Brain pericyte (primary cell): ENCODE results near the gene USP7.
"Not testable (repeated sequence)": the region's sequence is repeated elsewhere in the genome, so short reads cannot be mapped to it uniquely, and the experiment has no call there.

ENCODE experiments used
- DNase-seq: peaks from one replicate; pipeline ENCODE4 v3.0.0-alpha.2; 2012; ENCODE audit warnings: low read depth, low spot score

Gene USP7

DNA sequence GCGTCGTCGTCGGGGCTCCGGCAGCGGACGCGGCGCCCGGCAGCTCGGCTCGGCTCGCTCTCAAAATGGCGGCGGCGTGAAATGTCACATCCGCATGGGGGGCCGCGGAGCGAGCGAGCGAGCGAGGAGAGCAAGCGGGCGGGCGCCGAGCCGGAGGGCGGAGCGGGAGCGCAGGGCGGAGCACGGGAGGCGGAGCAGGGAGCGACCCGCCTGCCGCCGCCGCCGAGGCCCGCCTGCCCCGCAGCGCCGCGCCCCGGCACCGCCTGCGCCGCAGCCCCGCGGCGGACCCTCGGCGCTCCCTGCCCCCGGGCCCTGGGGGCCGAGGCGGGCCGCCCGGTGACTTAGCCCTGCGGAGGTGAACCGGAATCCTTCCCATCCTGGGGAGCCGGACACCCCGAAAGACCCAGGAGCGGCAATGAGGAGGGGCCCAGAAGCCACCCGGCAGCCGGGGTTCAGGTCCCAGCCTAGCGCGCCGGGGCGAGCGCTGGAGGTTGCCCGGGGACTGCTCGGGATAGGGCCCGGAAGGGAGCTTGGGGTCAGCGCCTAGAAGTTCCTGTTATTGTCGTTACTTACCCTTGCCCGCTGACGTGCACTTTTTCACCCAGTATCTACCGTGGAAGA lies at the start of gene USP7:
Gene USP7 (minus strand): TSS at position 86 of the 621 bp plus-strand sequence. CDS start 621 bp downstream, outside the sequence.
- DNase-seq = peak; percentile 53

DNA sequence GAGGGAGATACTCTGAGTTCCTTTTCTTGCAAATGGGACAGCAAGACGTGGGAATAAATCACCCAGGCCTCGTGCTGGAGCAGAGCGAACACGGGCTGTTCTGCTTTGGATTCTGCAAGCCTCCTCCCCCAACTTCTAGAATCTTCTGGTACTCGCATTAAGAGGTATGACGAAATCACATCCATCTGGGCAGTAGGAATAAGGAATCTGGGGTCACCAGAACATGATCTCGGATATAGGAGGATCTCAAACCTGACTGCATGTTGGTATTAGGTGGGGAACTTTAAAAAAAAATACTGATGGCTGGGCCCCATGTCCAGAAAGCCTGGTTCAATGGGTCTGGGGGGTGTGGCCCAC lies 49.8 kb upstream of the USP7 start:
- DNase-seq = no peak

DNA sequence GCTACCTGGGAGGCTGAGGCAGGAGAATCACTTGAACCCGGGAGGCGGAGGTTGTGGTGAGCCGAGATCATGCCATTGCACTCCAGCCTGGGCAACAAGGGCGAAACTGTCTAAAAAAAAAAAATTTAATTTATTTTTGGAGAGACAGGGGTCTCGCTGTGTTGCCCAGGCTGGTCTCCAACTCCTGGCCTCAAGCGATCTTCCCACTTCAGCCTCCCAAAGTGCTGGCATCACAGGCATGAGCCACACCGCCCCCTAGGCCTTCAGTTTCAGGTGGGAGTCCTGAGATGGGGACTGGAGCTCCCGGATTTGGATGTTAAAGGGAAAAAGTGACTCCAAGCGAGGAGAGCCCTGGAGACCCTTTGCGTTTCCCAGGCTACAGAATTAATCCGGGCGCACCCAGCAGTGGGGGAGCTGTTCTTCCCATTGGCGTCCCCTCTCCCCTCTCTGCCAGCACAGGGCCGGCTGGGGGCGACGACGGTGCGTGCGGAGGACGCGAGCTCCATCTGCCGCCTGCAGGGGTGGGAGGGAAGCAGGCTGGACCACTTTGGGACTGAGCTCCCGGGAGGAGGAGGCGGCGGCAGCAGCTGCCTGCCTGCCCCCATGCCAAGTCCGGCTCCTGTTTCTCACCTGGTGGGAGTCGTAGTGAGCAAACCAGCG lies 49.3 kb upstream of the USP7 start:
- DNase-seq = no peak

DNA sequence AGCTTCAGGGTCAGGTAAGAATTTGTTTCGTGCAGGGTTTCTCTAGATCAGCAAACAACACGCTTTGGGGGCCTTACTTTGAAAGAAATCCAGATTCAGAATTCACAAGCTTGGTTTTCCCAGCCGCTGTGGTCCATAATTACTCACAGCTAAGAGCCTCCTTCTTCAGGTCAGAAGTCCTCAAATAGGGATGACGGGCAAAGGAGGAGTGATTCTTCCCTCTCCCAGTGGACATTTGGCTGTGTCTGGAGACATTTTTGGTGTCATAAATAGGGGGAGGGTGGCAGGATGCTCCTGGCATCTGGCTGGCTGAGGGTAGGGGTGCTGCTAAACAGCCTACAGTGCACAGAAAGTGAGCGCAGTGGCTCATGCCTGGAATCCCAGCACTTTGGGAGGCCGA lies 48.6 kb upstream of the USP7 start:
- no peak for DNase-seq

DNA sequence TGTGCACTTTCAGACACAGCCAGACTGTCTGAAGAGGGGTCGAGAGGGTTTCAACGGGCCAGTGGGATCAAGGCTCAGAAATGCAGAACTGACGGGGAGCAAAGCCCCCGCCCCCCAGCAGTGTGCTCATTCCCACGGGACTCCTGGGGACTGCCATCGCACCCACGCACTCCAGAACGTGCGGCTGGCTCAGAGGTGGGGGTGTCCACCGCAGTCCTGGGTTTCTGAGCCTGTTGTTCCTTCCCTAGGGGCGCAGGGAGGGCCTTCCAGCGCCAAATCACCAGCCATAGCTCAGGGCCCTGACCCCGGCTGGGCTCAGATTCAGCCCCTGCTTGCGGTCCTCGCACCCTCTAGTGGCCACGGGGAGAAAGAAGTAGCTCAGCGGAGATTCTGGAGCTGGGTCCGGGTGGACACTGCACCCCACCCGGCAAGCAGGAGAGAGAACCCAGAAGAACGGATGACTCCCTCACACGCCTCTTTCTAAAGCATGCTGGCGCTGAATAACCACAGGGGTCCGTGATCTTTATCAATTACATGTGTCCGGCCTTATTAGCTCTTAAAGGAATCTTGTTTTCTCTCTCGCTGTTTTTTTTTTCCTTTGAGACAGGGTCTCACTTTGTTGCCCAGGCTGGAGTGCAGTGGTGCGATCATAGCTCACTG lies 45.0 kb upstream of the USP7 start:
- DNase-seq = no peak

DNA sequence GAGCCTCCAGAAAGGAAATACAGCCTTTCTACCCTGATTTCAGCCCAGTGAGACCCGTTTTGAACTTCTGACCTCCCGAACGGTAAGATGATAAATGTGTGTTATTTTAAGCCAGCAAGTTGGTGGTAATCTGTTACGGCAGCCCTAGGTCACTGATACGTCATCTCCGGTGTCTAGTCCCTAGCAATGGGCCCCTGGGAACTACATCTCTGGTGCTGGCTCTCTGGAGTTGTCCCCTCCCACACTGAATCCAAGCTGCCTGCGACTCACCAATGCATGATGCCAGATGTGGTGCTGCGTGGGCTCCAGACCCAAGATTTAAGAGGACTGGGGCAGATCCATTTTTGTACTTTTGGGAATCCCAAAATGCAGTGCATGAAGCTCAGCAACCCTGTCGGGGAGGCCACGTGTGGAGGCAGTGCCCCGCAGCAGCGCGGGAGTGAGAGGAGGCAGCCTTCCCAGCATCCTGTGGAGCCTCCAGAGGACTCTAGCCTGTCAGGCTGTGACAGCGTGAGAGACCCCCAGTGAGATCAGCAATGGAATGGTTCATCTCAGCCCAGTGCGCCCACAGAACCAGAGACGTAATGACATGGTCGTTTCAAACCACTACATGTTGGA lies 43.6 kb upstream of the USP7 start:
- DNase-seq = no peak

DNA sequence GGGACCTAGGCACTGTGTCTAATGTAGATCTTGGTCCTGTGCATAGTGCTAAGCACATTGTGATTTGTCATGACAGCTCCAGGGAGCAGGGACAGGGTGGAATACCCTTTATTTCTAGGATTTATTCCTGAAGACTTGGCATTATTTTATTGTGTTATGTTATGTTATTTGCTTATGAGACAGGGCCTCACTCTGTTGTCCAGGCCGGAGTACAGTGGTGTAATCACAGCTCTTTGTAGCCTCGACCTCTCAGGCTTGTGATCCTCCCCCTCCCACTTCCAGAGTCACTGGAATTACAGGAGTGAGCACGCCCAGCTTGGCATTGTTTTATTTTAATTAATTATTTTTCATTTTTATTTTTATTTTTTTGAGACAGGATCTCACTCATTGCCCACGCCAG lies 40.5 kb upstream of the USP7 start:
- no peak for DNase-seq

DNA sequence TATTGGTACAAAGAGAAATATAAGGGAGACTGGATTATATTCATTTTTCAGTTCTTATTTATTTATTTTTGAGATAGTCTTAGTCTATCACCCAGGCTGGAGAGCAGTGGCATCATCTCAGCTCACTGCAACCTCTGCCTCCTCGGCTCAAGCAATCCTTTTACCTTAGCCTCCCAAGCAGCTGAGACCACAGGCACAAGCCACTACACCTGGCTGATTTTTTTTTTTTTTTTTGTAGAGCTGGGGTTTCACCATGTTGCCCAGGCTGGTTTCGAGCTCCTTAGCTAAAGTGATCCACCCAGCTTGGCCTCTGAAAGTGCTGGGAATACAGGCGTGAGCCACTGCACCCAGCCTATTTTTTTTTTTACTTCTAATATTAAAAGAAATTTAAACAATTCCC lies 40.1 kb upstream of the USP7 start:
- DNase-seq = no peak

DNA sequence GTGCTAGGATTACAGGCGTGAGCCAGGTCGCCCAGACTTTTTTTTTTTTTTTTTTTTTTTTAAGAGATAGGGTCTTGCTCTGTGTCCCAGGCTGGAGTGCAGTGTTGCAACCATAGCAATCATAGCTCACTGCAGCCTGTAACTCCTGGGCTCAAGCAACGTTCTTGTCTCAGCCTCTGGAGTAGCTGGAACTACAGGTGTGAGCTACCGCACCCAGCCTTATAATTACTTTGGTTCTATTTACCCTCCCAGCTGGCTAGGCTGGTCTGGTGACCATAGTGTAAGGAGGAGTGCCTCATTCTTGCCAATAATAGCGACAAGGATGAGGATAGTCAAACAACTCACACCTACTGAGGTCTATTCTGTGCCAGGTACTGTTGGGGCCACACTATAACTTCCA lies 39.6 kb upstream of the USP7 start:
- no peak for DNase-seq

DNA sequence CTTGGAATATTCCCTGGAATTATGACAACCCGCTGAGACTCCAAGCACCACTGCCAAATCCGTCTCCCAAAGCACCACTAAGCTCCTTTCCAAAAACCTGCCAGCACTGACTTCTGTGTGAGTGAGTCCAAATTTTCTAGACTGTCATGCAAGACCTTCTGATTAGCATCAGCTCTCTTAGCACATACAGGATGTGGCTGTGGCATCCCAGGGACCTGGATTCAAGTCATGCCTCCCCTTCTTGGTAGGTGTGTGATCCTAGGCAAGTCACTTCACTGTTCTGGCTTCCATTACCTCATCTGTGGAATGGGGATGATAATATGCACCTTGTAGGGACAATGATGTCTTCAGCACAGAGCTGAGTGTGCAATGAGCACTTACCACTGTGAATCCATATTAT lies 38.3 kb upstream of the USP7 start:
- DNase-seq = no peak

DNA sequence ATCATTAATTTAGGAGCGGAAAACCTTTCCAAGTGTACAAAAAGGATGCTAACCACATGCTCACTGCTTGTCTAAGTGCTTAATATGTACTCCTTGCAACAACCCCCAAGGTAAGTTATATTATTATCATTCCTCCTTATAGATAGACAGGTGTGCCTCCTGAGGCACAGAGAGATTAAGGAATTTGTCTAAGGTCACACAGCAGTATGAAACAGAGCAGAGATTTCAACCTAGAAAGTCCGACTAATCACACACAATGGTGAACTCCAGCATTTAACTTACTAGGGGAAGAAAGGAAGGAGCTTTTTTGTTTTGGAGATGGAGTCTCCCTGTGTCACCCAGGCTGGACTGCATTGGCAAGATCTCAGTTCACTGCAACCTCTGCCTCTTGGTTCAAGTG lies 37.0 kb upstream of the USP7 start:
- no peak for DNase-seq

DNA sequence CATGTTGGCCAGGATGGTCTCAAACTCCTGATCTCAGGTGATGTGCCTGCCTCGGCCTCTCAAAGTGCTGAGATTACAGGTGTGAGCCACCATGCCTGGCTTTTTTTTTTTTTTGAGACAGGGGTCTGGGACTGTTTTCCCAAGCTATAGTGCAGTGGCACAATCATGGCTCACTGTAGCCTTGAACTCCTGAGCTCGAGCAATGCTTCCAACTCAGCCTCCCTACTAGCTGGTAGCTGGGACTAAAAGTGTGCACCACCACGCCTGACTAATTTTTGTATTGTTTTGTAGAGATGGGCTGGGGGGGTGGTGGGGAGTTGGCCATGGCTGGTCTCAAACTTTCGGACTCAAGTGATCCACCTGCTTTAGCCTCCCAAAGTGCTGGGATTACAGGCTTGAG lies 36.1 kb upstream of the USP7 start:
- DNase-seq = no peak

DNA sequence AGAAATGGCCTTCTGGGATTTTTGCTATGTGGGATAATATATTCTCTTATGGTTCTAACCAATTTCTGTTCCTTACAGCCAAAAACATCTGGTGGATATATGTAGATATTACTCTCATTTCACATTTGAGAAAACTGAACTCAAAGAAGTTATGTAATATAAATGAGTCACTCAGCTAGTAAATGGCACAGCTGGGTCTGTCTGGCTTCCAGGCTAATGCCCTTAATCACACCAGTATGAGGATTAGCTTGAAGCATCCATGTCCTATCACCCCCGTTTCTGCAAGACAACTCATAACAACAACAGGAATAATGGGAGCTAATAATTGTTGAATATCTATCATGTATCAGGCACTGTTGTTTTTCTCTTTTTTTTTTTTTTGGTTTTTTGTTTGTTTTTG lies 34.4 kb upstream of the USP7 start:
- DNase-seq = no peak

DNA sequence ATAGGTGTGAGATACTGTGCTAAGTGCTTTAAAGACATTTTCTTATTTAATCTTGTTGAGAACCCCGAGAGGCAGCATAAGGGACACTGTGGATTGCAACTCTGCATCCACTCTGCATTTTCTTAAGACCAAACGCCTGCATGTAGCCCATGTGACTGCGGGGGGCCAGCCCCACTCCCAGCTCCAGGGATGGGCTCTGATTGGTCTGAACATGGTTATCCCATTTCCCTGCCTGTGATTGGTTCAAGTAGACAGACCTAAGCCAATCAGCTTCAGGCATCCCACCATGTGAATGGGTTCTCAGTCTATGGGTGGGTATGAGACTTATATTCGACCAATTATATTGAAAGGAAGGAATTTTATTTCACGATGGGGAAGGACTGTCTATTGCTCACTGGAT lies 33.2 kb upstream of the USP7 start:
- no peak for DNase-seq

DNA sequence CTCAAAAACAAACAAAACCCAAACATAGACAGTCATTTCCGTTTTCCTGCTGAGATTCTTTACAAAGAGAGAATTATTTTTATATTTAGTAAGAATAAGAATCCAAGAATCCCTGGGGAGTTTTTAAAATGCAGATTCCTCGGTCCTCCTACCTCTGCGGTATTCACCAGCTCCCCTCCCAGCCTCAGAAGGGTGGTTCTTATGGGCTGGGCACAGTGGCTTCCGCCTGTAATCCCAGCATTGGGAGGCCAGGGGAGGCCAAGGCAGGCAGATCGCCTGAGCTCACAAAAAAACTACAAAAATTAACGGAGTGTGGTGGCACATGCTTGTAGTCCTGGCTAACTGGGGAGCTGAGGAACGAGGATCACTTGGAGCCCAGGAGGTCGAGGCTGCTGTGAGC lies 26.7 kb upstream of the USP7 start:
- DNase-seq = no peak

DNA sequence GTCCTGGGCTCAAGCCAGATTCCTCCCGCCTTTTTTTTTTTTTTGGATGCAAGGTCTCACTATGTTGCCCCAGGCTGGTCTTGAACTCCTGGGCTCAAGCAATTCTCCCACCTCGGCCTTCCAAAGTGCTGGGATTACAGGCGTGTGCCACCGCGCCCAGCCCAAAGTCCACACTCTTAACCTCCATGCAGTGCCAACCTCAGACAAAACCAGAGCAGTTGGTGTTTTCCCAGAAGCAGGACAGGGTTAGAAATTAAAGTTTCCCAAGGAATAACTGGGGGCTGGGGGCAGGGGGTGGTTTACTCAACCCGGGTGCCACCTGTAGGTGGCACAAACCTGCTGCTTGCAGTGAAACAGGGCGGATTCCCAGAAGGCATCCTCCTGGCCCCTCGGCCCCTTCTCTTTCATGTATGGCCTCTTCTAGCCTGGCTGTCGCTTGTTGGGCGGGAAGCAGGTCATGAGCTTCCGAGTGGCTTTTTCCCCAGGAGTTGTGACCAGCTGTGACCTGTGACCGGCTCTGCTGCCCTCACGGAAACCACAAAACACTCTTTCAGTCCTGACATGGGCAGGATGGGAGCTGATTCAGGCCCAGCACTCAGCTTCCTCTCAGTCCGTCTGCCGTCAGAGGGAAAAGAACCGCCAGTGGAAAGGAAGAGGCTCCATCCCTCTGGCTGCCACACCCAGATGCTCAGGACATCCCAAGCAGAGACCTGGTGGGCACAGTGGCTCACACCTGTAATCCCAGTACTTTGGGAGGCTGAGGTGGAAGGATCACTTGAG lies 25.6 kb upstream of the USP7 start:
- DNase-seq = no peak

DNA sequence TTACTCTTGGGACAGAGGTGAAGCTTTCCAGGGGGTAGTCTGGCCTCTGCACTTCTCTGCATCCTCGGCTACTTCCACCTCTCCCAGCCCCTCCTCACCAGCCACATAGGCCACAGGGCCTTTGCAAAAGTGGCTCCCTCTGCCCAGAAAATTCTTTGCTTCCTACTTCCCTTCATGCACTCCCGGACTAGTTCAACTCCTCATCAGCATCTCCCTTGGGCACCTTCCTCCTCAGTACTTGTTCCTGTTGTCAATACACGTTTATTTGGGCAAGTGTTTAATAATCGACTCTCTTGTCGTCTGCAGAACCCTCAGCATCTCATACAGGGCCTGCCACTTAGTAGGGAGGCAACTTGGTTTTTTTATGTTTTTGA lies 23.1 kb upstream of the USP7 start:
- DNase-seq = no peak

DNA sequence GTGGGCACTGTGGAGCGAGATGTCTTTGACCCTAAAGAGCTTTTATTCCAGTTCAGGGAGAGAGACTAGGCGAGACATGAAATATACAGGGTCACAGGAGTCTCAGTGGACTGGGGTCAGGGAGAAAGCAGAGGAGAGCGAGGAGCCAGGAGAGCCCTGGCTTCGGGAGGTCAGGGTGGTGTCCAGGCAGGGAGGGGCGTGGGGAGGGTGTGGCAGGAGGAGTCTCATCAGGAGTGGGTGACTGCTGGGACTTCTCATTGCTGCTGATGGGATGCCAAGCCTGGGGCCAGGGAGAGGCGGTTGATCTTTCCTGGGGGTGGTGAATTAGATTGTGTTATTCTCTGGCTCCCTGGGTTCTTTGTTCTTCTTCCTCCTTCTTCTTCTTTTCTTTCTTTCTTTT lies 22.4 kb upstream of the USP7 start:
- DNase-seq = no peak

DNA sequence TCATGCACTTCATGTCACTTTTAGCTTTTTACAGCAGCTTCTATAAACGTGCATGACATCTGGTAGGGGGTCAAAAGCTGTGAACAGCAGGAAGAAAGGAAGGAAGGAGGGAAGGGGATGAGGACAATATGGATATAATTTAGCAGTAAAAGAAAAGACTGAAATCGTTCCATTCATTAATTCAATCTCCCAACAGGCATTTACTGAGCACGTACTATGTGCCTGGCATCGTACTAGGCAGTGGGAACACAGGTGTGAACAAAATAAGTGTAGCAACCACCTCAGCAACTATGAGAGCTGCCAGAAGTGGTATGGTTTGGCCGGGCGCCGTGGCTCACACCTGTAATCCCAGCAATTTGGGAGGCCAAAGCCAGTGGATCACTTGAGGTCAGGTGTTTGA lies 19.1 kb upstream of the USP7 start:
- DNase-seq = no peak

DNA sequence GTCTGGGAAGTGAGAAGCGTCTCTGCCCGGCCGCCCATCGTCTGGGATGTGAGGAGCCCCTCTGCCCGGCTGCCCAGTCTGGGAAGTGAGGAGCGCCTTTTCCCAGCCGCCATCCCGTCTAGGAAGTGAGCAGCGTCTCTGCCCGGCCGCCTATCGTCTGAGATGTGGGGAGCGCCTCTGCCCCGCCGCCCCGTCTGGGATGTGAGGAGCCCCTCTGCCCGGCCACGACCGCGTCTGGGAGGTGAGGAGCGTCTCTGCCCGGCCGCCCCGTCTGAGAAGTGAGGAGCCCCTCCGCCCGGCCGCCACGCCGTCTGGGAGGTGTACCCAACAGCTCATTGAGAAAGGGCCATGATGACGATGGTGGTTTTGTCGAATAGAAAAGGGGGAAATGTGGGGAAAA lies 18.2 kb upstream of the USP7 start:
- not testable (repeated sequence) for DNase-seq

DNA sequence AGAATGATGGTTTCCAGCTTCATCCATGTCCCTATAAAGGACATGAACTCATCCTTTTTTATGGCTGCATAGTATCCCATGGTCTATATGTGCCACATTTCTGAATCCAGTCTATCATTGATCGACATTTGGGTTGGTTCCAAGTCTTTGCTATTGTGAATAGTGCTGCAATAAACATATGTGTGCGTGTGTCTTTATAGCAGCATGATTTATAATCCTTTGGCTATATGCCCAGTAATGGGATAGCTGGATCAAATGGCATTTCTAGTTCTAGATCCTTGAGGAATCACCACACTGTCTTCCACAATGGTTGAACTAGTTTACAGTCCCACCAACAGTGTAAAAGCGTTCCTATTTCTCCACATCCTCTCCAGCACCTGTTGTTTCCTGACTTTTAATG lies 12.5 kb upstream of the USP7 start:
- DNase-seq = not testable (repeated sequence)

DNA sequence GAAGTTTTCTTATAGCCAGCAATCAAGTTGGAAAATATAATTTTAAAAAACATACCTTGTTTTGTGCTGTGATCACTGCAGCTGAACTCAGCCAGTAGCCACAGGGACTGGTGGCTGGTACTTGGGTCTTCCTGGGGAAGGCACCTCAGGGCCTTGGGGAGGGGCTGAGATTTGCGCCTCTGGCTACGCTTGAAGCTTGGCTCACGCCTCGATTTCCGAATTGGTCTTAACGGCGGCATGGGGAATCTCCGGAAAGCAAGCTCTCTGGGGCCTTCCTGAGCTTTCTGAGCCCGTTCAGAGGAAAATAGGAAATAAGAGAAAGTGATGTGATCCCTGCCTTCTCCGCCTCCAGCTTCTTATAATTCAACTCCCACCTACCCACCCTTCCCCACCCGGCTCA lies 11.3 kb upstream of the USP7 start:
- no peak for DNase-seq
